HG02852 (cell line): ENCODE data around the gene FREM1.
"Not testable (repeated sequence)": the region's sequence is repeated elsewhere in the genome, so short reads cannot be mapped to it uniquely, and the experiment has no call there.

Experiments
- ATAC-seq: cut with Tn5 transposase; IDR thresholded peaks from one replicate; pipeline ENCODE4 v1.9.1; 2021; ENCODE audit warnings: mild to moderate bottlenecking, moderate library complexity; ENCODE audit not compliant: unreplicated experiment

Gene FREM1

GRCh38 chr9:14909961-14910805, at the start of gene FREM1:
FREM1 (minus strand) TSS chr9:14910428; CDS start chr9:14868977, 41,451 bp downstream.
- no peak for ATAC-seq

GRCh38 chr9:14958989-14959388, 48.8 kb upstream of the FREM1 start:
- no peak for ATAC-seq

GRCh38 chr9:14957109-14957508, 46.9 kb upstream of the FREM1 start:
- no peak for ATAC-seq

- no peak for ATAC-seq
Observed at GRCh38 chr9:14956208-14956607, 46.0 kb upstream of the FREM1 start.

- ATAC-seq, result no peak
Observed at GRCh38 chr9:14945351-14945750, 35.1 kb upstream of the FREM1 start.

GRCh38 chr9:14941501-14942405, 31.5 kb upstream of the FREM1 start:
- ATAC-seq, result no peak

- no peak for ATAC-seq
Observed at GRCh38 chr9:14939378-14939777, 29.1 kb upstream of the FREM1 start.

GRCh38 chr9:14937216-14937615, 27.0 kb upstream of the FREM1 start:
- no peak for ATAC-seq

GRCh38 chr9:14936491-14936890, 26.3 kb upstream of the FREM1 start:
- ATAC-seq, result no peak

GRCh38 chr9:14935964-14936363, 25.7 kb upstream of the FREM1 start:
- ATAC-seq, result no peak

GRCh38 chr9:14935106-14935751, 25.0 kb upstream of the FREM1 start:
- ATAC-seq, result no peak

- no peak for ATAC-seq
Observed at GRCh38 chr9:14932641-14933040, 22.4 kb upstream of the FREM1 start.

GRCh38 chr9:14932231-14932630, 22.0 kb upstream of the FREM1 start:
- no peak for ATAC-seq

GRCh38 chr9:14926941-14927624, 16.9 kb upstream of the FREM1 start:
- no peak for ATAC-seq

GRCh38 chr9:14924230-14925219, 14.3 kb upstream of the FREM1 start:
- no peak for ATAC-seq

- no peak for ATAC-seq
Observed at GRCh38 chr9:14923701-14924100, 13.5 kb upstream of the FREM1 start.

- ATAC-seq, result not testable (repeated sequence)
Observed at GRCh38 chr9:14920805-14921204, 10.6 kb upstream of the FREM1 start.

- ATAC-seq, result no peak
Observed at GRCh38 chr9:14913366-14913765, 3.1 kb upstream of the FREM1 start.

GRCh38 chr9:14912859-14913258, 2.6 kb upstream of the FREM1 start:
- no peak for ATAC-seq

GRCh38 chr9:14911046-14911445, 818 bp upstream of the FREM1 start:
- ATAC-seq, result no peak
